Mucosa of stomach (tissue), 1 donor: Measurements from ENCODE around the gene CROCC2.

Source experiments
- H3K27me3 ChIP-seq: one replicate; pipeline ENCODE4 v1.7.0; 2013; ENCODE audit warnings: mild to moderate bottlenecking, low read length; ENCODE audit not compliant: control insufficient read depth, insufficient read depth
- H3K36me3 ChIP-seq: one replicate; pipeline ENCODE4 v1.7.0; 2013; ENCODE audit warnings: low read length; ENCODE audit not compliant: control insufficient read depth, insufficient read depth
- H3K4me1 ChIP-seq: one replicate; pipeline ENCODE4 v1.7.0; 2013; ENCODE audit warnings: mild to moderate bottlenecking, low read length; ENCODE audit not compliant: control insufficient read depth, insufficient read depth
- H3K4me3 ChIP-seq: one replicate; pipeline ENCODE4 v1.7.0; 2013; ENCODE audit warnings: low read length
- H3K9ac ChIP-seq: one replicate; pipeline ENCODE4 v1.7.0; 2013; ENCODE audit warnings: mild to moderate bottlenecking, low read length, moderate library complexity
- H3K9me3 ChIP-seq: one replicate; pipeline ENCODE4 v1.7.0; 2013; ENCODE audit warnings: mild to moderate bottlenecking, low read length, moderate library complexity; ENCODE audit not compliant: control insufficient read depth
- donor health status: Pancreatic carcinoma.

CROCC2 gene

GRCh38 chr2:240949791-240950705 lies 43.9 kb downstream of the CROCC2 start:
- no peaks in the 10 kb centered on the region for H3K27me3 ChIP-seq
- H3K4me1 ChIP-seq: no peaks in the 10 kb centered on the region
- H3K4me3 ChIP-seq: no peak overlapping the region
- H3K36me3 ChIP-seq: no peaks in the 10 kb centered on the region
- no peaks in the 10 kb centered on the region for H3K9me3 ChIP-seq
- H3K9ac ChIP-seq: no peak overlapping the region

DNA sequence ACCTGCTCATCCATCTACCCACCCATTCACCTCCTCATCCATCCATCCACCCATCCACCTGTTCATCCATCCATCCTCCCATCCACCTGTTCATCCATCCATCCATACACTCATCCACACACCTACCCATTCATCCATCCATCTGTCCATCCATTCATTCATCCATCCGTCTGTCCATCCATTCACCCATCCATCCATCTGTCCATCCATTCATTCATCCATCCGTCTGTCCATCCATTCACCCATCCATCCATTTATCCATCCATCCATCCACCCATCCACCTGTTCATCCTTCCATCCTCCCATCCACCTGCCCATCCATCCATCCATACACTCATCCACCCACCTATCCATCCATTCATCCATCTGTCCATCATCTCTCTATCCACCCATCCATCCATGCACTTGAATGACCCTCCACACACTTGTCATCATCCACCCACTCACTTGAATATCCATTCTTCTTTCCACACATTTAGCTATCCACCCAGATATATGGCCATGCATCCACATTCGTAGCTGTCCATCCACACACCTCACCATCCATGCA lies 45.0 kb downstream of the CROCC2 start:
- Histone ChIP-seq H3K36me3 (no peaks in the 10 kb centered on the region), H3K4me3 (no peak overlapping the region), H3K27me3 (no peaks in the 10 kb centered on the region), H3K4me1 (no peaks in the 10 kb centered on the region), H3K9ac (no peak overlapping the region), H3K9me3 (no peaks in the 10 kb centered on the region)

DNA sequence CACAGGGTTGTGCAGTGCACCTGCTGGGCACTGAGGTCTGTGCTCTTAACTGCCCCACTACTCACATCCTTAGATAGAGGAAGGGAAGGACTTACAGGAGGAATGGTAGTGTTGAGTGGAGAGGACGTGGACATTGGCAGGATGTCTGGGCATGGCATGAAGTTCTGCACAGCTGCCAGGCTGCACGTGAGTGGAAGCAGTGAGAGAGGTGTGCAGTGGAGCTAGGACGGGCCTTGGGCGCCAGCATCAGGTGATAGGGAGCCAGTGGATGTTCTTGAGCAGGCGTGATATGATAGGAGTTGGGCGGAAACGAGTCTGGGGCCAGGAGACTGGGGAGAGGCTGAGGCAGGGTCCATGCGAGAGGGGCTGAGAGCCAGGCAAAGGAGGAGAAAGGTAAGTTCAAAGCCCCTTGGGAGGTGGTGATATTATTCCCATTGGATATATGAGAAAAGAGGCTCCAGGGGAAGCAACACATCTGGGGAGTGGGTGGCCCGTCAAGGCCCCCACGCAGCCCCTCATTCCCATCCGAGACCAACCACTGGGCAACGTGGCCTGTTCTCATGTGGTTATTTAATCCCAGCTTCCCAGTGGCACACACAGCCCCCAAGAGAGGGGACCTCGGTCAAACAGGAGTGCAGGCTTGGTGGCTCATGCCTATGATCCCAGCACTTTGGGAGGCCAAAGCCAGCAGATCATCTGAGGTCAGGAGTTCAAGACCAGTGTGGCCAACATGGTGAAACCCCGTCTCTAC lies 46.5 kb downstream of the CROCC2 start:
- Histone ChIP-seq H3K36me3 (no peaks in the 10 kb centered on the region), H3K27me3 (no peaks in the 10 kb centered on the region)

DNA sequence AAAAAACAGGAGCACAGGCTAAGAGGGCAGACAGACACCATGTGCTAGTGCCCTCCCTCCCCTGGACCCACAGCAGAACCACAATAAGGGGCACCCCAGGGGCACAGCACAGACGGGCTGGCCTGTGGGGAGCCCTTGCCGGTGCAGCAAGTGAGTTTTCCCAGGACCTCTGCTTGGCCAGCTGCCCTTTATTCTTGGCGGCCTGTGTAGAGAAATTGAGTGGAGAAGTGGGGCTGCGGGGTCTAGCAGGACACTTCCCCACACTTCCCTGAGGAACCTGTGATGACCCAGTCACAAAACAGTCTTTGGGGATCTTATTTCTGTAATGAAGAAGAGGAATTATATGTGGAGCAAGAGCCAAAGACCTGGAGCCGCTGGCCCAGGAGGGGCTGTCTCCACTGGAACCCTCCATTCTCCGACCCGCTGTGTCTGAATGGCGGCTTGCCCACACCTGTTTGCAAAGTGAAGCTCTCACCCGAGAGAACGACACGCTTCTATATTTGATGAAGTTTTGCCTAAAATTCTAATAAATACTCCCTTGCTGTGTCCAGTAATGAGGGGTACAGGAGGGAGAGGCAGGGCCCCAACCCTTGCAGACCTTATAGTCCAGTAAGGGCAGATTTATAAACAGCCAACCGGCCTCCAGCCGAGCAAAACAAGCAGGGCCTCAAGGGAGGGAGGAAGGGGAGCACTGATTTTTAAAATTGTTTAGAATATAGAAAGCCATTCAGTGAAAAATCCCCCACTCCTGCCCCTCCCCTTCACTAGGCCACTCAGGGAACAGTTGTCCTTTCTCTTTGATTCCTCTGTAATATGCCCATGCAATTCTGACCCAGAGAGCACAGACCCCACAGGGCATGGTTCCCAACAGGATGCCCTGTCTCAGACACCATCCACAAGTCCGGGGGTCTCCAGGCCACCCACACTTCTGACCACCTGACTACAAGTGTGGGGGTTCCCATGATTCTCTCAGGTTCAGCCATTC lies 47.6 kb downstream of the CROCC2 start:
- Histone ChIP-seq H3K36me3 (no peaks in the 10 kb centered on the region), H3K9ac (no peak overlapping the region), H3K9me3 (no peaks in the 10 kb centered on the region), H3K4me3 (no peak overlapping the region), H3K4me1 (no peaks in the 10 kb centered on the region), H3K27me3 (no peaks in the 10 kb centered on the region)

More for the DNA sequence above, 46.5 kb downstream of the CROCC2 start:
- no peaks in the 10 kb centered on the region for H3K9me3 ChIP-seq
- no peaks in the 10 kb centered on the region for H3K4me1 ChIP-seq
- no peak overlapping the region for H3K4me3 ChIP-seq
- no peak overlapping the region for H3K9ac ChIP-seq

- no peaks in the 10 kb centered on the region for H3K4me1 ChIP-seq
- H3K4me3 ChIP-seq: no peak overlapping the region
- H3K9ac ChIP-seq: no peak overlapping the region
Measured at GRCh38 chr2:240954436-240955305, 48.5 kb downstream of the CROCC2 start.

DNA sequence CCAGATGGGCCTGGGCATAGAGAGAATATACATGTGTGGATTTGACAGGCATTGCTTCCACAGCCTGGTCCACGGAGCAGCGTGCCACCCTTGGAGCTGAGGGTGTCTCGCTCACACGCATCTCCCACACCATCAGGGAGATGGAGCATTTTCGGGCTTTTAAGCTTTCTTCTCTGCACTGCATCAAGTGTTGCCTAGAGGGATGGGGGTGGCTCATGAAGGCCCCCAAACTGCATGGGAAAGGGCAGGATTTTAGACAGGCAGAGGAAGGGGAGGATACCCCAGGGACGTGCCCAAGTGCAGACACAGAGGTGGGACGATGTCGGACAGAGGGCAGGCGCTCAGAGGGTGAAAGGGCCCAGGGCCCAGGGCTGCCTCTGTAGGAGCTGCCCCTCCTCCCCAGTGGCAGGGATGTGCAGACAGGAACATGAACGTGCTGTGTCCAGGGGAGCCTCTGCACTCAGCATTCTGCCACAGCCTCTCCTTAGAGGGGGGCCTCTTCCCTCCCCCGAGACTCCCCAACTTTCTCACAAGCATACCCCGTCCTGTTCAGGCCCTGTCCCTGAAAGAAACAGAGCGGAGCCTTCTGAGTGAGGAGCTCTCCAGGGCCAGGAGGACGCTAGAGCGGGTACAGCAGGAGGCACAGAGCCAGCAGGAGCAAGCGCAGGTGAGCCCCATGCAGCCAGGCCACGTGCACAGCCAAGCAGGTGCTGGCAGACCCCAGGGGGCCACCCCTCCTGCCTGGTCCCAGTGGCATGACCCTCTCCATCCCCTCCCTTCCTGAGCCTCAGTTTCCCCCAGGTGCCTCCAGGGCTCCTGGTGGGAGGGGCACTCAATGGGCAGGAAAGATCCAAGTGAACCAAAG lies 49.4 kb downstream of the CROCC2 start:
- no peaks in the 10 kb centered on the region for H3K9me3 ChIP-seq
- H3K36me3 ChIP-seq: no peaks in the 10 kb centered on the region
- H3K4me1 ChIP-seq: peaks cover 5% of the 10 kb centered on the region
- H3K27me3 ChIP-seq: no peaks in the 10 kb centered on the region
- no peak overlapping the region for H3K4me3 ChIP-seq
- no peak overlapping the region for H3K9ac ChIP-seq

More at GRCh38 chr2:240954436-240955305, 48.5 kb downstream of the CROCC2 start:
- H3K27me3 ChIP-seq: no peaks in the 10 kb centered on the region
- H3K9me3 ChIP-seq: no peaks in the 10 kb centered on the region
- no peaks in the 10 kb centered on the region for H3K36me3 ChIP-seq

DNA sequence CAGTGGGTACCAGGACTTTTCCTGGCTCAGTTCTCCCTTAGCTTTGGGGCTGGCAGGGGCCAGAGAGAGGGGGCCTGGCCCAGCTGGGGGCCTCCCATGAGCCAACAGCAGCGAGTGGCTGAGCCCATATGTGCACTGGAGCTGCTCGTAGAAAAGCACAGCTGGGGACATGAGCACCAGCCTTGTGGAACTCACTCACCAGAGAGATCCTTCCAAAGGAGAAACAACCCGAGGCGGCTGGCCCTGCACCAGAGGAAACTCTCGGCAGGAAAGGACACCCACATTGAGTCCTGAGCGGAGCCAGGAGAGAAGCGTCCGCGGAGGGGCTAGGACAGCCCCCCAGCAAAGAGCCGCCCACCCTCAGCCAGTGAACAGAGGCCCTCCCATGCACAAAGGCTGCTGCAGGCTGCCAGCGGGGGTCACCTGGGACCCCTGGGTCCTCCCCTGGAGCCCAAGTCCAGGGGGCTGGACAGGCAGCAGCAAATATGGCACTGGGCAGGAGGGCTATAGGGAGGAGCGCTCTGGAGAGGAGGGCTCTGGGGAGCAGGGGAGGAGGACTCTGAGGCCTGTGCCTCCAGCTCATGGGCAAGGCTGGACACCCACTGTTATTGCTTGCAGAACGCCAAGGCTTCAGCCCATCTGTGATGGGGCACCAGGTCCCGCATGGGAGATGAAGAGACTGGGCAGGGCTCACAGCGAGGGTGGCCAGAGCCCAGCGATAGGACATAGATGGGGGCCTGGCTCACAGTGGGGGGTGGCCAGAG lies 50.2 kb downstream of the CROCC2 start:
- Histone ChIP-seq H3K27me3 (no peaks in the 10 kb centered on the region), H3K36me3 (no peaks in the 10 kb centered on the region), H3K4me1 (peaks cover 5% of the 10 kb centered on the region), H3K9me3 (no peaks in the 10 kb centered on the region), H3K9ac (no peak overlapping the region), H3K4me3 (no peak overlapping the region)

- Histone ChIP-seq H3K27me3 (no peaks in the 10 kb centered on the region), H3K4me1 (peaks cover 5% of the 10 kb centered on the region), H3K9ac (no peak overlapping the region), H3K4me3 (no peak overlapping the region), H3K36me3 (no peaks in the 10 kb centered on the region), H3K9me3 (no peaks in the 10 kb centered on the region)
Measured at GRCh38 chr2:240956935-240957655, 51.0 kb downstream of the CROCC2 start.

- Histone ChIP-seq H3K4me3 (no peak overlapping the region), H3K27me3 (no peaks in the 10 kb centered on the region), H3K36me3 (no peaks in the 10 kb centered on the region), H3K9me3 (no peaks in the 10 kb centered on the region), H3K9ac (no peak overlapping the region), H3K4me1 (peaks cover 5% of the 10 kb centered on the region)
Measured at GRCh38 chr2:240957656-240958365, 51.7 kb downstream of the CROCC2 start.
